Measurements from ENCODE around the gene MGMT.

Gene MGMT

DNA sequence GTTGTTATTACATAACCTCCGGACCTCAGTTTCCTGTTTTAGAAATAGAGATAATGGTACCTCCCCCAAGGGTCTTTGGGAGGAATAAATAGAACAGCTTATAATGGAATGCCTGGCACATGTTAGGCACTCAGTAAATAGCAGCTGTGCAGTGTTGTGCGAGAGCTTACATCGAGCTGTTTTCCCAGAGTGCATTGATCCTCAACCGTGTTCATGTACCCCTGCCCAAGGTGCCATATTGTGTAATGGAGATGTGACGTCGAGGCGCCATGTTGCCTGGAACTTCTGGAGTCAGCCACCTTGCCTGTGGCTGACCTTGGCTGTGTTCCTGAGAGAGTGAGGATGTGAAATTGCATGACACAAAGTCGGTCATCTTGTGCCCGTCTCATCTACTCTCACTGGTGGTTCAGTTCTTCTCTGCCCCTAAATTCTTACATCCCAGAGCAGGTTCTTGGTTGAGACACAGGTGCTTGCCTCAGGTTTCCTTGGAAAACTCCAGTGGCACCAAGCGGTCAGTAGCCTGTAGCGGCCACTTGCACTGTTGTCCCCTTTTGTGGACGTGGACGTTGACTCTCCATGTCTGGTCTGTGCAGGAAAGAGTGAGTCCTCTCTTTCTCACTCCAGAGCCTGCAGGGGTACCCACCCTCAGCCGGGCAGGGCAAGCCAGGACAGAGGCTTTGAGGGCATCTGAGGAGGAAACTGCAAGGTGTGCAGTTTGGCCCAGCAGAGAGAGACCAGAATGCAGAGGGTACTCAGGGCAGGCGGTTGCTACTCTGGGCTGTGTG, 230.6 kb downstream of the MGMT start:
- no peak for DNase-seq

DNA sequence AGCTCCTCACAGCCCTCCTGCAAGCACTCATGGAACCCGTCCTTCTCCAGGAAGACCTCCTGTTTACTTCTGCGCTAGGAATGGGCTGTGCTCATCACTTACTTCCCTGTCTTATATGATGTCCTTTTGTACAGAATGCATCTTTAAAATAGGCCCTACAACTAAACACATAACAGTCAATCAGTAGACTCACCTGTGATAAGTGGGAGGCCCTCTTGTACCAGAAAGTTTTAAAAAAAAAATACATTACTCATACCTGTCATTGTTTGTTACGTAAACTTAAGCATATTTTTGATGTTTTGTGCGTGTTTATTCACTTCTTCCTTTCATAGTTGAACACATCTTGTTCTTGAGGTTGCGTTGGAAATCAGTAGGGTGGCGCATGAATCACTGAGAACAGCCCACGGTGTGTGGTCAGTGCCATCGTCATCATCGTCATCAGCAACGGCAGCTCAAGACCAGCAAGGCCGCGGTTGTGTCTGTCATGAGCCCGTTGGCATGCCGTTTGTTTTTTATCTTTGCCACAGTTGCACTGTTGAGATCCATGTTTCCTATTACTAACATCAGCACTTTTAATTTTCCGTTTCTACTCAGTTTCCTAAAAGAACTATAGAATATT, 232.8 kb downstream of the MGMT start:
- no peak for DNase-seq

DNA sequence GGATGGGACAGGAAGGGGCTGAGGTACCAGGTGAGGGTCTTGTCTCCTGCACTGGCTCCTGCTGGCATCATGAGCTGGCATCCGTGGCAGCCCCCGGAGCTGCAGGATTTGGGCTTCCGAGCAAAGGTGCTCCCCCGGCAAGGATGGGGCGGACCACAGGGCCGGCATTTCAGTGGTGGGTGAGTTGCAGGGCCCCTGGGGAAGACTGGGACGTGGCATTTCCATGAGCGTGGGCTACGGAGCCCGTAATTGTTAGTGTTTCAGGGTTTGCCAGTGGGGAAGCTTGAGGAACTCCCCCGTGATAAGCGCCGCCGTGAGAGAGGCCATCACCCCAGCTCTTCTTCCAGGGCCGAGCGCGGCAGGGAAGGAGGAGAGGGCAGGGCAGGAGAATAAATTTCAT, 235.6 kb downstream of the MGMT start:
- no peak for DNase-seq

DNA sequence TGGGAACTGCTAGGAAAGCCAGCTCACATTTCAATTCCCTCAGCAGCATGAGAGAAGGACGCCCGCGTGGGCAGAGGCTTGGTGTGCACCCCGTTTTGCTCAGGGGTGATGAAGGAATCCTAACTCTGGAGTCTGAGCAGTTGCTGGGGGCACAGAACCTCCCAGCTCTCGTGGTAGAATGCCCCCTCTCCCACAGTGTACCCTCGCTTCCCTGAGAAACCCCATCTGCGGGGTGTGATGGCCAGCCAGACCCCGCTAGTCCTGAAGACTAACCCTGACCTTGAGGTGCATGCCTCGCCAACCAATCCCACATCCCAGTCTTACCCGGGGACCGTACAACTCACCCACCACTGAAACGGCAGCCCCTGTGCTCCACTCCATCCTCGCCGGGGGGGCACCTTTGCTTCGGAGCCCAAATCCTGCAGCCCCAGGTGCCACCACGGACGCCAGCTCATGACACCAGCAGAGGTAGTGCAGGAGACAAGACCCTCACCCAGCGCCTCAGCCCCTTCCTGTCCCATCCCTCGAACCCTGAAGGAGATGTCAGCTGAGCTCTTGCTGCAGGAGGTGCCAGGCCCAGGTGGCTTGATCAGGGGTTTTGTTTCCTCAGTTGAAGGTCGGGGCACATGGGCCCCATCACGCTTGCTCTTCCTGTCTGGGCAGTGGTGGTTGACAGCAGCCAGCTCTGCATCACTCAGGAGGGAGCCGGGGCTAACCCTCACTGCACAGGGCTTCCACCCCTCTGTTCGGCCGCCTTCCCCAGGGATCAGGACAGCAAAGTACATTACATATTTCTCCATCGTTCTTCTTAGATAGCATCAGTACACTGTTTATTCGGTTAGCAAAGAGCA, 236.5 kb downstream of the MGMT start:
- DNase-seq = no peak

DNA sequence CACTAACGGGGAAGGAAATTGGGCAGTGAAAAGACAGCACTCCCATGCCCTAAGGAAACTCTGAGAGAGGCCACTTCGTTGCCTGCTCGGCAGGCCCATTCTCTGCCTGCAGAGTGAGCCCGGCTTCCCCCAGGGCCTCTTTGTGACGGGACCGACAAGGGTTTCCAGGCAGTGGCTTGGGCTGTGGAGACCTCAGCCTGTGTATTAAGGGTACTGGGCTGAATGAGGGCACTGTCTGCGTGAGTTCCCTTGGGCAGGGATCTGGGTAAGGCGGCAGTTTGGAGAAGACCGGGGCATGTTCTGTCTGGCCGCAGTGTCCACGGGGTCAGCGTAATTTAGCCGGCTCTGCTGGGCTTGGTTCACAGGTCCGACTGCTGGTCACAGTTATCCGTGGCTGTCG, 237.2 kb downstream of the MGMT start:
- DNase-seq = no peak

DNA sequence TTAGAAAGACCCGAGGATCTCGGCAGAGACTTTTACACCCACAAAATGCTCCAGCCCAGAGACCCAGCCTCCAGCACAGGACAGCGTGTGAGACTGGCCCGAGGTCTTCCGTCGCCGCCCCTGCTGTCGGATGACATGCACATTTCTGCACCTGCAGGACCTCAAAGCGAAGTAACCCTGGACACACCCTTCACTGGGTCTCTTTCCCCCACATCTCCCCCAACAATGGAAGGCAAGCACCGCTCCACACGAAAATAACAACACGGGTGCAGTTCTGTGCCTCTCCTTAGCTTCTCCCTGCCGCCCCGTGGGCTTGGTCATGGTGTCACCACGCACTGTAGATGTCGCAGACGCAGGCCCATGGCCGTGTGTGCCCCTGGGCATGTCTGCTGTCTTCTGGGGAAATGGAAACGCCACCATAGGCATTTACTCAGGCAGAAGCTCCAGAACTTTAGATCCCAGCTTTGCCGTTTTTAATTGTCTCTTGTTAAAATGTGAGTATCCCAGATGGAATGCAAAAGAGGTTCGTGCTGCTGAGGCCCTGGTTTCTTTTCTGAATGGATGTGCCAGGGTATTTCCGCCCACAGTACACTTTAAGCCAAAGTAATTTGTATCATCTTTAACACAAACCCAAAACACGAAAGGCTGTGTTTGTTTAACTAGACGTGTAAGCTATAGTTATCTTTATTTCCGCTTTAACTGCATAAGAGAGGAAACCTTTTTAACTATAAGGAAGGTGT, 237.9 kb downstream of the MGMT start:
- DNase-seq = no peak

DNA sequence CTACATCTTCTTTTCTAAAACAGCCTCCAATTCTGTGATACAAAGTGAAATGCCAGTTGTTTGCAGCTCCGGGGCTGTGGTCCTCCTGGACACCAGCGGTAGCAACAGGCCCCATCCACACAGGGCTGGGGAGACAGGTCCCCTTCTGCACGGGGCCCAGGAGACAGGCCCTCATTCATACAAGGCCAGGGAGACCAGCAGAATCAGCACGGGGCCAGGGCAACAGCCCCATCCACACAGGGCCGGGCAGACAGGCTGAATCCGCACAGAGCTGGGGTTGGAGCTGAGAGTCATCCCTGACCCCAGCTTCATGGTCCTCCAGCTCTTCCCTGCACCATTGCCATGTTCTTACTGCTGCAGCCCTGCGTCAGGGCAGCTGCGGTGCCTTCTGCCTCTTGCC, 238.6 kb downstream of the MGMT start:
- no peak for DNase-seq

DNA sequence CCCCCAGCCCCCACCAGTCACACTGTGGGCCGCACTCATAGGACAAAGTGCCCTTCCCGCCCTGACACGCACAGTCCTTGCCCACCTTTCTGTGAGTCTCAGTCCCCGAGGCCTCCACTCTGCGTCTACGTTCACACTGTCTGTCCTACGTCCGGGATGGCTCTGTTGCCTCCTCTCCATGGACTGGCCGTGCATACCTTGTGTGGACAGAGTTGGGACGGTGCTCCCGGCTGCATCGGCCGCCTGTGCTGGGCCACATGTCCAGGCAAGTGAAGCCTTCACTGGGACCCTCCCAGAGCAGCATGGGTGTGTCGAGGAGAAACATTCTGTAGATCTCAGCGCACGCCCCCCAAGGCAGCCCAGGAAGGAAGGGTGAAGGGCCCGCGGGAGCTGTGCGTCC, 239.0 kb downstream of the MGMT start:
- DNase-seq = no peak

DNA sequence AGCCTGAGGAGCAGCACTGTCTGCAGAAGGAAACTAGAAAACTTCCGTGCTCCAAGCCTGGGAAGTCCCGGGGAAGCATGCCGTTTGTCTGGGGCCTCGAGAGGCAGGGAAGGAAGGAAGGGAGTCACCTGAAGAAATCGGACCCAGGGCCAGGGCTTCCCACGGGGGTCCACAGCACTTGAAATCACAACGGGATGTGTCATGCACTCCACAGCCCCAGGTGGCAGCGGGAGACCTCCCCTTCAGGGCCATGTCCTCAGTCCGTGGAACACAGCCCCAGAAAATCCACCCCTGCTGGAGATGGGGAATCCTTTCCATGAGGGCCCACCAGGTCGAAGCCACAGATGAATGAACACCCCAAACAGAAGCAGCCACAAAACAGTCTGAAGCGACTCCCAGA, 239.5 kb downstream of the MGMT start:
- DNase-seq = no peak

DNA sequence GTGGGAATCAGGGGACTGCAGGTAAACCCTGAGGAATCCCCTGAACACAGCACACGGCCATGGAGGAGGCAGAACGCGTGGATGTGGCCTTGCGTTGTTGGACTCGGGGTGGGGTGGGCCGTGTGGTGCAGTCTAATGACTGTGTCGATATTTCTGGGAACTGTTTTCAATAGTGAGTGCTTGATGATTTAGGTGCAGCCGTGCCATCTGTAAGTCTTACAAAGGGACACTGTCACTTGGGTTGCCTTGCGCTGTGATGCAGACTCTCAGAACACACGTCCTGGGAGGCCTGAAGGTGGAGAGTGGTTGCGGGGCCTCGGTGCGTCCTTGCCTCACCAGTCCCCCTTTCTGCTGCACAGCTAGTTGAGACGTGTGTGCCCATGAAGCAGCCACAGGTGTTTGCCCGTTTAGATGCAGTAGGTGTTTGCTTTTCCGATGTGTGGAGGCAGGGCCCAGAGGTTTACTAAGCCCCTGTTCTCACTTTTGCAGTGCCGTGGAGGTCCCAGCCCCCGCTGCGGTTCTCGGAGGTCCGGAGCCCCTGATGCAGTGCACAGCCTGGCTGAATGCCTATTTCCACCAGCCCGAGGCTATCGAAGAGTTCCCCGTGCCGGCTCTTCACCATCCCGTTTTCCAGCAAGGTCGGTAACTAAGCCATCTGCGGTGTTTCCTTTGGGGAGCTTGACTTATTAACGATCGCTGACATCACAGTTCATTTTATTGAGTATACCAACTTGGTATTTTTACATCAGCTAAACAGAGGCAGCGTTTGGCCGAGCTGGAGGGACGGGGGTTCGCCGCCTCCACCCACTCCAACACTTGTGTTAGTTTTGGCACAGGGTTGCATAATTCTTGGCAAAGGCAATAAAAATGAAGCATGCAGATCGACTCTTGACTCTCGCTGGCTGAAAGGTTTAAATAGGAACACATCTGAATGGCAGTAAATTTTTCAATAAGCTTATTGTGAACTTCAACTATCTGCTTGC, 240.7 kb downstream of the MGMT start:
- DNase-seq = no peak

DNA sequence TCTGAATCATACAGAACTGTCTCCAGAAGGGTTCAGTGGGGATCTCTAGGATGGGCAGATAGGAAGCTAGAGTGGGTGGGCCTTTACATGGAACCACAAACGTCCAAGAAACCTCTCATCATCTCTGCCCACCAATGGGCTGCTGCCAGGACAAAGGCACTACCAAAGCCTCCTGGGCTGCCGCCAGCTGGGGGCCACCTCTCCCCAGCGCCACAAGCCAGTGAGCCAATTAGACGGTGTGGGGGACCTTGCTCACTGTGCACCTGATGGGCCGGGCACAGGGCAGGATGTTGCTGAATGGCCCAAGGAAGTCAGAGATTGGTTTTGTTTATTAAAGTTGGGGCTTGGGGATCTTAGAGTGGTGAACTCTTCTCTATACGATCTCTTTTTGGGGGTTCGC, 242.1 kb downstream of the MGMT start:
- DNase-seq = no peak

DNA sequence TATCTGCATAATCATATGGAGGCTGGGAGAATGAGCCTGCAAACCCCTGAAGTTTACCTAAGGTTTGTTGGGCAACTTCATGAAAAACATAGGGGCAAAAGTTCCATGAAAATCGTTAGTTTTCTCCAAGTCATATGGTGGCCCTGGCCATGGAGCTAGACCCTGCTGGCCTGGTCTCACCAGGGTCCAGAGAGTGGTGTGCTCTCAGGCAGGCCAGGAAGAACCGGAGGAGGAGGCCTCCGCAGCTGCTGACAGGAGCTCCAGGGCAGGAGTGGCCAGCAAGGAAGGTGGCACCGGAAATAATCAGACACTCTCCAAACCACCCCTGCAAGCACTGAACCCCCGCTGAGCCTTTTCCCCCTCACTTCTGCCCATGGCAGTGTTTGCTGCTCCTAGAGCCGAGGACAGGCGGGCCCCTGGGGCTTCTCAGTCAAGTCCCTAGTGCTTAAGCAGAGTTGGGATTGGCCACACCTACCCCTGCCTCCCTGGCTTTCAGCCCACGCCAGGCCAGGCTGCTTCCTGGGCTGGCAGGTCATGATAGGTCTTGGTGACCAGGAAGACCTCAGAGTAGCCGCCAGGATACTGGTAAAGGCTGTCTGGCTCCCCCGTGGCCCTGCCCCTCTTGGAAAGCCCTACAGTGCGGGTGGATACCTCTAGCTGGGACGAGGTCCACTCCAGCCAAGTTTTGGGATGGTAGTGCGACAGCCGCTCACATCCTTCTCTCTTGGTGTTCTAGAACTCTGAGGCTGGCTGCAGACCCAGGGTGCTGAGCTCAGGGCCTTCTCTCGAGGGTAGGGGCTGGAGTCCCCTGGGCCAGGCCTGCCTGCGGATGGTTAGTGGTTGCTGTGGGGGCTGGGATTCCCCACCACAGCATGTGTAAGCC, 242.8 kb downstream of the MGMT start:
- no peak for DNase-seq

DNA sequence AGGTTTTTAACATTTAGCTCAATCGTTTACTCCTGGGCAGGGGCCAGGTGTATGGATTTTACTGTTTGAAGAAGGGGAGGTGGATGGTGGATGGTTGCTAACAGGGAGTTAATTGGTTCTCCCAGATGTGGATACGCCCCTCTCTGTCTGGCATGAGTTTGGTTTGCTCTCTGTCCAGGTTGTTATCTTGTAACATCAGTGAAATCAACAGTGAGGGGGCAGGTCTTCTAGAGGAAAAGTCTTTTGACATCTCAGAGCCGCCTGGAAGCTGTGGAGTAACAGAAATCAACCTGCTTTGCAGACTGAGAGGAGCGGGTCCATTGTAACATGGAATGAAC, 243.4 kb downstream of the MGMT start:
- DNase-seq = no peak

DNA sequence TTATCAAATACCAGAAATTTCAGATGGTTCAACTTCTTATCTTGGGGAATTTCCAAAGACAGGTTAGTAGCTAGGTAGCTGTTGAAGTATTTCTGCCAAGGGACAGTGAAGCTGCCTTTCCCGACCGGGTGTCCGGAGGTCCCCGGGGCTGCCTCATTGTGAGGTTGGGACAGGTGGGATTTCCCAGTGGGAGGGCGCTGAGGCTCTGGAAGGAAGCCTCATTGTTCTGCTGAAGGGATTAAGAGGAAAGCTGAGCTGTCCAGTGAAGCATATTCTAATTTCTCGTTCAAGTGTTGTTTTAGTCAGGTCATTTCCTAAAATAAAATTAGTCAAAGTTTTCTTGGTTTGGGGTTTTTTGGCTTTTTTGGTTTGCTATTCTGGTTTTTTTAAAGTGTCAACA, 244.2 kb downstream of the MGMT start:
- no peak for DNase-seq

DNA sequence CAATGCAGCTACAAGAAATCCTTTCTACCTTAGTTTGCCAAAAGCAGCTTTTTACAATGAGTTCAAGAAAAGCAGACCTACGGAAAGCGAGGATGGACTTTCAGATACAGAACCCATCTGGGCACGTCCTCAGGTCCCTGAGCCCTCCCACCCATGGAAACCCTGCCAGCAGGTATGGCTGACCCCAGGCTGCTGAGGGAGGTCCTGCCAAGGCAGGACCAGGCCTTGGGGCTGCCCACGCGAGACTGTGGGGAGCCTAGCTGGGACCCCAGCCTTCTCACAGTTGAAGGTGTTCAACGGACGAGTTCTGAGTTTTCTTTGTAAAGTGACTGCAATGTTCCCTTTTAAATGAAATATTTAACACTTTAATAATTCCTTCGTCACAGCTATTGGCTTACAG, 245.0 kb downstream of the MGMT start:
- DNase-seq = no peak

DNA sequence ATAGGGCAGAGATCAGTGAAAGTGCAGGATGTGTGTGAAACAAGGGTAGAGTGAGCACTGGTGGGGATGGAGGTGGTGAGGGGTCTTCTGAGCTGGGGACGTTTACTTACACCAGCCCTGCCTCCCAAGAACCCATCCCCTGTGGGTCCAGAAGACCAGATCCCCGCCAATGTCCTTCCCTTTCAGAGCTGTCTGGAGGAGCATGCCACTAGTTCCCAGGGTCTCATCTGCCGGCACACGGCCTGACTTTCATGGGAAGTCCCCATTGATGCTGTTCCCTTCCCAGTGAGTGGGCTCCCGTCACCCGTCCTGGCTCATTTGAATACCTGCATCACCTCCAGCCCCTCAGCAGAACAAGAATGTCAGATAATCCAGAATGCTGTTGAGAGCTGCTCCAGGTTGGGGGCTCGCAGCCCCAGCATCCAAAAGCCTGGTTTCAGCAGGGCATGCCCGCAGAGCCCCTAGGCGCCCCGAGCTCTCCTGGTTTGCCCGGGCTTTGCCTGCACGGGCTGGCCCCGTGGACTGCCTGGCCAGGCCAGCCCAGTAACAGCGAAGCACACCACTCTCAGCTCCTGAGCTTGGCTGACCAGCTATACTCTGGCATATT, 246.7 kb downstream of the MGMT start:
- no peak for DNase-seq

DNA sequence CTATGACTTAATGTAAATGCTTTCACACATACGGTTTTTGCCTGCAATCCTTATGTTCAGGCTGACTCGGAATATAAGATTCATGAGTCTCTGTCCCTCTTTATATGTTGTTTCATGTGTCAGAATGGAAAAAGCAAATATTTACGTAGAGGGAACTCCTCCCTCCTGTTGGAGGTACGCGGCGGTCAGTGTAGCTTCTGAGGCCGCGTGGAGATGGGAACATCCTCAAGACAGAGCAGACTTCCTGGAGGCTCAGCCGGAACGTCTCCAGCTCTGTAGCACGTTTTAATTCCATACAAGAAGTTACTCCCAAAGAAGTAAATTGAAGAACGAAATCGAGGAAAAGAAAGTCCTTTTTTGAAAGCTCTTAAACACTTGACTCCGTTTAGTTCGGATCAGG, 248.8 kb downstream of the MGMT start:
- no peak for DNase-seq

DNA sequence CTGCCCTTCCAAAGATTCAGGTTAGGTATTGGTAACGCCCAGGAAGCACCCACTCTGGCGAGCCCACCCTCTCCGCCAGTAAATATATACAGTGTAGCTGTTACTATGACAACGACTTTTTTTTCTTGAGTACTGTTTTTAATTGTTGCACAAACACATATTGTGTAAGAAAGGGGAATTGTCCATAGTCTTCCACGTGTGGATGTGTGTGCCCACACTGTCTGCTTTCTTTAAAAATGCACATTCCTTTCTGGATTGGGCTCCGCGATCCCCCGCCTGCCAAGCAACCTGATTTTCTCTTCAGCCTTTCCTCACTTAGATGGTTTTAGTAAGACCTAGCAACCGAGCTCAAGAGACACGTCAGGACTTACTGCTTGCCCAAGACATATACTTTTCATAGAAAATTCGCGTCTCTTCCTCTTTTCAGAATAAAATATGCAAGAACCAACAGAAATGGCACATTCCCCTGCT, 249.2 kb downstream of the MGMT start:
- peak; percentile 68 for DNase-seq

DNA sequence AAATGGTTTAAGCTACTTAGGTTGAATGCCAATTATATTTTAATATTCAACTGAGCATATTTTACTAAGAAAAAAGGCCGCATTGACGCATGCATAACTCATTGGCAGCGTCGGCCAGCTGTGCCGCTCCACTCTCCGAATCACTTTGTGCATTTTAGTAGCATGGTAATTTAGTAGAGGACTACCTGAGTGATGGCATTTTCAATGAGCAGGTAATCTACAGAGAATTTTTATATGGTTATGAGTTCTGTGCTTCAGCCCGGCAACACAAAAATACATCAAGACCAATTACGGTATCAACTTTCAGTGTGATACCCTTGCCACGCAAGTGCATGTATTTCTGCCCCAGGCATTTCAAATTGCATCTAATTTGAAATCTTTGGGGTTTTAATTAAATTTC, 249.8 kb downstream of the MGMT start:
- no peak for DNase-seq

DNA sequence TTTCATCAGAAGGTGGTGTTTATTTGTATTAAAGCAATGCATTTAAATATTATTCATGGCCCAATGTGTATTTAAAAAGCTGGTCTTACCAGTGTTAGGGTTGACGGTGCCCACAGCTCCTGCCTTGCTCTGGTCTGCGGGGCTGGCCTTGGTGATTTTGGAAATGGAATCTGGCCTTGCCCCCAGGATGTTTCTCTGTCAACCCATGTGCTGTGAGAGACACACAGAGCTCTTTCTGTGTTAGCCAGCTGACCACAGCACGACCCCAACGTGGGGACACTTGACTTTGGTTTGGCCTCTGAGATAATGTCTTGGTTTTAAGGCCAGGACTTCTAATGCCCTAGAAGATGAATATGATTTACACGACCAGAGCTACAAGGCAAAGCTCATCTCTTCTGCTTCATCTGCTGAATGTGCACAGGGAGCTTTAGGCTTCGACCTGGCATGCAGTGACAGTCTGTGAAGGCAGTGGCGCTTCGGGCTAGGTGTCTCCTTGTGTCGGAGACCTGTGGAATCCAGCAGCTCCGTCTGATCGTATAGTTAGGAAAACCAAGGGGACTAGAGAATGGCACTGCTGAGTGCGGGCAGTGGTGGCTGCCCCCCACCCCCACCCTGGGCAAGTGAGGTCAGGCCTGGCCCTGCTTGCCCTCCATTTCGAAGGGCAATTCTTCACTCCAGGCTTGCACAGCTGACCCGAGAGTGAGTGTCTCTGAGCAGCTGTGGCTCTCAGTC, 250.9 kb downstream of the MGMT start:
- no peak for DNase-seq
